Liver (tissue), 9 donors: ENCODE results near the gene WWC1. TPM values are rescaled to one million over a fixed set of nuclear protein-coding genes. Genes with fewer than 3 reads are reported as not detected.

Experiments
- DNase-seq: peaks from one replicate; pipeline ENCODE4 v3.0.0-alpha.2; 2017; ENCODE audit warnings: low spot score
- H3K27ac ChIP-seq, 2 donors: one replicate each; pipeline ENCODE4 v1.7.0; 2013; ENCODE audit warnings: inconsistent platforms in 2 of 2, low read length in 2 of 2, control low read depth in 1 of 2, low read depth in 1 of 2, mild to moderate bottlenecking in 1 of 2
- H3K27me3 ChIP-seq, 4 donors: one replicate each; pipeline versions ENCODE4 v1.6.1 to v1.7.0; 2013; ENCODE audit warnings: low read length in 3 of 4, inconsistent platforms in 1 of 4, mild to moderate bottlenecking in 1 of 4, moderate library complexity in 1 of 4; ENCODE audit not compliant: control insufficient read depth in 4 of 4, insufficient read depth in 4 of 4
- H3K36me3 ChIP-seq, 4 donors: one replicate each; pipeline versions ENCODE4 v1.6.1 to v1.7.0; 2013; ENCODE audit warnings: low read length in 3 of 4, mild to moderate bottlenecking in 3 of 4, low read depth in 1 of 4, moderate library complexity in 1 of 4; ENCODE audit not compliant: control insufficient read depth in 4 of 4, insufficient read depth in 3 of 4
- H3K4me1 ChIP-seq, 4 donors: one replicate each; pipeline versions ENCODE4 v1.6.1 to v1.7.0; 2013; ENCODE audit warnings: low read length in 3 of 4, mild to moderate bottlenecking in 3 of 4, moderate library complexity in 1 of 4; ENCODE audit not compliant: control insufficient read depth in 4 of 4, insufficient read depth in 4 of 4
- H3K4me3 ChIP-seq, 3 donors: one replicate each; pipeline versions ENCODE4 v1.6.1 to v1.7.0; 2013; ENCODE audit warnings: low read length in 3 of 3, control low read depth in 1 of 3, low read depth in 1 of 3, mild to moderate bottlenecking in 1 of 3
- H3K9ac ChIP-seq, 2 donors: one replicate each; pipeline ENCODE4 v1.7.0; 2013; ENCODE audit warnings: low read length in 2 of 2, mild to moderate bottlenecking in 2 of 2, moderate library complexity in 2 of 2, control low read depth in 1 of 2, low read depth in 1 of 2
- H3K9me3 ChIP-seq, 4 donors: one replicate each; pipeline versions ENCODE4 v1.6.1 to v1.7.0; 2013; ENCODE audit warnings: low read length in 3 of 4; ENCODE audit not compliant: control insufficient read depth in 4 of 4
- CTCF ChIP-seq: fragments of 150-350 bp; IDR thresholded peaks from 2 replicates; pipeline ENCODE4 v1.5.1; 2017; ENCODE audit warnings: improper control_type of control experiment, low read depth, low read length; ENCODE audit not compliant: missing input control
- EGR1 ChIP-seq, 2 donors: IDR thresholded peaks; 2 replicates each; pipeline ENCODE4 v1.6.1; 2016 to 2018; ENCODE audit warnings: antibody characterized with exemption in 2 of 2, low read depth in 2 of 2
- FOXA1 ChIP-seq: IDR thresholded peaks from 2 replicates; pipeline ENCODE4 v1.6.1; 2016; ENCODE audit warnings: antibody characterized with exemption
- FOXA2 ChIP-seq: IDR thresholded peaks from 2 replicates; pipeline ENCODE4 v1.6.1; 2016; ENCODE audit warnings: antibody characterized with exemption
- HNF4A ChIP-seq, 2 donors: conservative IDR thresholded peaks; 2 replicates each; pipeline ENCODE4 v1.6.1; 2016; ENCODE audit warnings: antibody characterized with exemption in 2 of 2, mild to moderate bottlenecking in 2 of 2
- HNF4G ChIP-seq: IDR thresholded peaks from 2 replicates; pipeline ENCODE4 v1.6.1; 2016; ENCODE audit warnings: antibody characterized with exemption
- JUND ChIP-seq, 2 donors: IDR thresholded peaks; 2 replicates each; pipeline ENCODE4 v1.6.1; 2016; ENCODE audit warnings: antibody characterized with exemption in 2 of 2
- MAX ChIP-seq: IDR thresholded peaks from 2 replicates; pipeline ENCODE4 v1.6.1; 2016; ENCODE audit warnings: antibody characterized with exemption
- NR2F2 ChIP-seq: IDR thresholded peaks from 2 replicates; pipeline ENCODE4 v1.6.1; 2016; ENCODE audit warnings: antibody characterized with exemption
- RAD21 ChIP-seq, 2 donors: IDR thresholded peaks; 2 replicates each; pipeline ENCODE4 v1.6.1; 2016; ENCODE audit warnings: antibody characterized with exemption in 2 of 2, mild to moderate bottlenecking in 2 of 2
- REST ChIP-seq: IDR thresholded peaks from 2 replicates; pipeline ENCODE4 v1.6.1; 2016; ENCODE audit warnings: antibody characterized with exemption, mild to moderate bottlenecking
- RXRA ChIP-seq, 2 donors: IDR thresholded peaks; 2 replicates each; pipeline ENCODE4 v1.6.1; 2017 to 2018; ENCODE audit warnings: antibody characterized with exemption in 2 of 2, mild to moderate bottlenecking in 1 of 2
- SP1 ChIP-seq: IDR thresholded peaks from 2 replicates; pipeline ENCODE4 v1.6.1; 2018; ENCODE audit warnings: antibody characterized with exemption, mild to moderate bottlenecking
- YY1 ChIP-seq: IDR thresholded peaks from 2 replicates; pipeline ENCODE4 v1.6.1; 2016; ENCODE audit warnings: antibody characterized with exemption, mild to moderate bottlenecking
- WGBS: extraction: QIAGEN DNeasy Blood & Tissue Kit; methylation state at CpG from one replicate; pipeline ENCODE4 v1.1.7; 2013; 5-methylcytosine and 5-hydroxymethylcytosine counted together
- polyA plus RNA-seq, 2 donors: library from polyadenylated mRNA; stranded (reverse) in 1 of 2; unstranded in 1 of 2; fragments of 200-250 nt in 1 of 2; fragments of >200 nt in 1 of 2; fragmentation: Nextera tagmentation in 1 of 2; extraction: Ambion mirVana in 1 of 2; gene quantifications; one replicate each; pipeline versions ENCODE4 v1.2.1 to v1.2.3, GENCODE V29; 2013 to 2015
- total RNA-seq, 2 donors: library from RNA; depleted of rRNA; stranded (reverse); fragments of >200 nt; gene quantifications; one replicate each; pipeline ENCODE4 v1.2.3, GENCODE V29; 2014
- donor health status: healthy.
- donor health status: healthy.
- donor health status: healthy.
- donor health status: healthy.
- donor health status: healthy.

WWC1 gene
- total and polyA plus RNA-seq, 4 donors = 5.9 to 25.1 (median 14.8) TPM

GRCh38 chr5:168341178-168341577 lies 49.7 kb downstream of the WWC1 start (continued):
- TF ChIP-seq CTCF (no peak), JUND (IDR thresholded peaks at IDR 0.05) (no peak), SP1 (no peak), HNF4G (no peak), YY1 (no peak), FOXA2 (no peak)

GRCh38 chr5:168342151-168342825 lies 50.8 kb downstream of the WWC1 start:
- no peak overlapping the region for H3K4me3 ChIP-seq
- no peak overlapping the region for H3K27ac ChIP-seq
- no peak overlapping the region for H3K9ac ChIP-seq
- H3K36me3 ChIP-seq = no peaks in the 10 kb centered on the region
- TF ChIP-seq JUND (IDR thresholded peaks at IDR 0.05) (no peak), SP1 (no peak), CTCF (no peak), EGR1 (IDR thresholded peaks at IDR 0.05; ENCODE audit: low read depth in 2 of 2) (no peak), NR2F2 (no peak), RAD21 (IDR thresholded peaks at IDR 0.05) (no peak), YY1 (no peak), HNF4G (no peak), FOXA2 (no peak), RXRA (IDR thresholded peaks at IDR 0.05) (no peak)
- no peak for DNase-seq
- H3K4me1 ChIP-seq = no peaks in the 10 kb centered on the region
- WGBS = 95% methylated on average over 6 of the region's 6 CpGs
- no peaks in the 10 kb centered on the region for H3K27me3 ChIP-seq
- no peaks in the 10 kb centered on the region for H3K9me3 ChIP-seq

GRCh38 chr5:168342985-168343384 lies 51.5 kb downstream of the WWC1 start:
- Histone ChIP-seq H3K4me3 (no peak overlapping the region), H3K4me1 (no peaks in the 10 kb centered on the region), H3K36me3 (no peaks in the 10 kb centered on the region), H3K27ac (no peak overlapping the region), H3K9me3 (no peaks in the 10 kb centered on the region), H3K27me3 (no peaks in the 10 kb centered on the region), H3K9ac (no peak overlapping the region)
- DNase-seq = no peak
- 78% methylated on average over 3 of the region's 3 CpGs for WGBS
- TF ChIP-seq JUND (IDR thresholded peaks at IDR 0.05) (no peak), CTCF (no peak), HNF4A (conservative IDR thresholded peaks at IDR 0.05) (no peak), HNF4G (no peak), REST (no peak), YY1 (no peak), MAX (no peak), FOXA2 (no peak), FOXA1 (no peak), EGR1 (IDR thresholded peaks at IDR 0.05; ENCODE audit: low read depth in 2 of 2) (no peak)
